Measurements from ENCODE around the gene IMPDH1.
A peak's percentile ranks its signal among the peaks of the same experiment; 100 is the strongest.

Gene IMPDH1

DNA sequence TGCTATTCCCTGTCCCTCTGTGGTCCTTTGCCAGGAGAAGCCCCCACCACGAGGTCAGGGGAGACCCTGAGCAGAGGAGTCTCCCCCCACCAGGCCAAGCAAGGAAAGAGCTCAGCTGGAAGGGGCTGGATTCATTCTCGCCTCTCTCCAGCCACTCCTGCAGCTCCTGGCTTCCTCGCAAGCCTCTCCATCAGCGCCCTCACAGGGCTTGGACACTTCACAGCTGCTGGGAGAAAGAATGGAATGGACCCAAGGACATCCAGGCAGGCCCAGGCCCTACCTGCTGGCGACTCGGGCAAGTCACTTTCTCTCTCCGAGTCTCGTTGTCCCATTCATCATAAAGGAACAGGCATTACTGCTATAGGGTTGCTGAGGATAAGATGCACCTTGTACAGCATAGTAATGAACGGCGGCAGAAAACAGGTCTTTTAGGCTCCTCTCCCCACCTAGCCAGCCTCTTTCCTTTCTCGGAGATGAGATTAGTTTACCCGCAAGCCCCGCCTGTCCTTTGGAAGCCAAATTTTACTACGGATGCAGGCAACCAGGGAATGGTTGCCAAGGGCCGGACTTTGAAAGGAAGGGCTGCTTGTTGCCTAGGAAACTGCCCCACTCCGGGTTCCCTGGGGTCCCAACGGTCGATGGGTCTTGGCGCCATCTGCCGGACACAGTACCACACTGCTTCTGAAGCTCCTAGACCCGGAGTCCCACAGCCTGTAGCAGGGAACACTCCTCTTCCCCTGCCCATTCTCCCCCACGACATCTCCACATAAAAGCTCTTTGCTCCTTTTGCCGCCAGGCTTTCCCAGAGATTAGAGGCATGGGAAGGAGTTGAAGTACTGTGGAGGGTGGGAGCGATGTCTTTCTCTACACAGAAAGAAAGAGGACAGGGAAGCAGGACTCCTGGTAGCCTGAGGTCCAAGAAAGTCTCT, 22.3 kb downstream of the IMPDH1 start:
- peak; percentile 60 to 66 for DNase-seq

DNA sequence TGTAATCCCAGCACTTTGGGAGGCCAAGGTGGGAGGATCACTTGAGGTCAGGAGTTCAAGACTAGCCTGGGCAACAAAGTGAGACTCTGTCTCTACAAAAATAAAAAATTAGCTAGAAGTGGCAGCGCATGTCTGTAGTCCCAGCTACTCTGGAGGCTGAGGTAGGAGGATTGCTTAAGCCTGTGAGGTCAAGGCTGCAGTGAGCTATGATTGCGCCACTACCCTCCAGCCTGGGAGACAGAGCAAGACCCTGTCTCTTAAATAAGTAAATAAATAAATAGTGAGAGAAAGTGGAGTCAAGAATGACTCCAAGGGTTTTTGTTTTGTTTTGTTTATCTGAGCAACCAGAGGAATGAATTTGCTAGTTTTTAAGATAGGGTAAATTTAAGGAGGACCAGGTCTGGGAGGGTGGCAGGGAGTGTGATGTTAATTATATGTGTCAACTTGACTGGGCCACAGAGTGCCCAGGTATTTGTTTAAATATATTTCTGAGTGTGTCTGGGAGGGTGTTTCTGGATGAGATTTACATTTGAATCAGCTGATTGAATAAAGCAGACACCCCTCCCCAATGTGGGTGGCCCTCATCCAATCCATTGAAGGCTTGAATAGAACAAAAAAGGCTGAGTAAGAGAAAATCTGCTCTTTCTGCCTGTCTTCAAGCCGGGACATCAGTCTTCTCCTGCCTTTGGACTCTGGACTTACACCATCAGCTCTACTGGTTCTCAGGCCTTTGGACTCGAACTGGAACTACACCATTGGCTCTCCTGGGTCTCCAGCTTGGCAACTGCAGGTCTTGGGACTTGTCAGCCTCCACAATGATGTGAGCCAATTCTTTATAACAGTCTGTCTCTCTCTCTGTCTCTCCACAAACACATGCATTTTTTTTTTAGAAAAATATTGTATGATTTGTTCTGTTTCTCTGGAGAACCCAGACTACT, 23.5 kb downstream of the IMPDH1 start:
- DNase-seq, result no peak

DNA sequence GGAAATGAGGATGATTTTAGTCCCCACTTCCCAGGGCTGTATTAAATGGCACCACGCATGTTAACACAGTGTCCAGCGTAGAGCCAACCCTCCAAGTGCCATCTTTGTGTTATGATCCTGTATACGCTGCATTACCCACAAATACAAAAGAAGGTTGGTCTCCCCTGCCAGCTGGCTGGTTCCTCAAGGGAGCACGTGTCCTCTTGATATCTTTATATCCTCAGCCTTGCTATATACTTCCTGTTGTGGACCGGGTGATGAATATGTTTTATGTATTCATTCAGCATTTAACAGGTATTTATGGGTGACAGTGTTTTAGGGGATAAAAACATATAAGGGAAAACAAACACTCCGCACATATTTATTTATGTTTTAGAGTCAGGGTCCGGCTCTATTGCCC, 25.1 kb downstream of the IMPDH1 start:
- no peak for DNase-seq

DNA sequence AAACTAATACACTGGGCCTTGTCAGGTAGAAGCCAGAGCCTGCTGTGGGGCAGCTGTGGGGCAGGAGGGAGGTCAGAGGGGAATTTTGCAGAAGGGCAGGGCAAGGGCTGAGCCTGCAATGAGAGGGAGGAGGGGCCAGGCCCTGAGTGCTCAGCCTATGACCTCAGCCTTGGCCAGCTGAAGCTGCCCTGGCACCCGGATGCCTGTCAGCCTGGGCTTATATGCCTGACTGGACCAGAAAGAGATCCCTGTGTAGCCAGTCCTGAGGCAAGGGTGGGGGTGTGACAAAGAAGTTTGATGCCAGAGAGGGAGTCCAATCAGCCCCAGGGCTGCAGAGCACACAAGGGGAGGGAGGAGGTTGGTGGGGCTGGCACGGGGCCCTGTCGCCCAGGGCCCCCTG, 26.0 kb downstream of the IMPDH1 start:
- no peak for DNase-seq

DNA sequence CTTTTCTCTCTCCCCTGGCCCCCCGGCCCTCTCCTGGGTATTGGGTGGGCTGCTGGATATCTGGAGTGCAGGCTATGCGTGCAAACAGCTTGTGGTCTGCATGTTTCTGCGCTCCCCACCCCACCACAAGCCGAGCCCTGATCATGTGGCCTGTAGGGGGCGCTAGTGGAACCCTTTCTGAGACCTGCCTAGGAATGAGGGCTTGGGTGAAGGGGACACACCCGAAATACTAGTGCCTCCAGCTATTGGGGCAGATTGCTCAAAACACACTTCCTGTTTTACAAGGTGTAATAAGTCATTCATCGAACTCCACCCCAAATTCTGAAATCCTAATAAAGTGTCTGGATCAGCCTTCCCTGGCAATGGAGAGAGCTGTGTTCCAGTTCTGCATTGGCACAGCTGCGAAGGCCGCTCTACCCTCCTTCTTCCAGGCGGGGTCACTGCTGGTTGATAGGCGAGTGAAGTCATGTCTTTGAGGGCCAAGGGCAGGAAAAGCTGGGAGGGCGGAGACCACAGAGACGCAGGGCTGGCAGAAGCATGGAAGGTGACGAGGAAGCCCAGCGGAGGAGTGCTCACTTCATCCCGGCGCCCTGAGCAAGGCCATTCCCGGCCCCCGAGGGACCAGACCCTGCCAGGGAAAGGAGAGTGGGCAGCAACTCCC, 28.5 kb downstream of the IMPDH1 start:
- DNase-seq, result peak in 1 of 2 donors; percentile 25

DNA sequence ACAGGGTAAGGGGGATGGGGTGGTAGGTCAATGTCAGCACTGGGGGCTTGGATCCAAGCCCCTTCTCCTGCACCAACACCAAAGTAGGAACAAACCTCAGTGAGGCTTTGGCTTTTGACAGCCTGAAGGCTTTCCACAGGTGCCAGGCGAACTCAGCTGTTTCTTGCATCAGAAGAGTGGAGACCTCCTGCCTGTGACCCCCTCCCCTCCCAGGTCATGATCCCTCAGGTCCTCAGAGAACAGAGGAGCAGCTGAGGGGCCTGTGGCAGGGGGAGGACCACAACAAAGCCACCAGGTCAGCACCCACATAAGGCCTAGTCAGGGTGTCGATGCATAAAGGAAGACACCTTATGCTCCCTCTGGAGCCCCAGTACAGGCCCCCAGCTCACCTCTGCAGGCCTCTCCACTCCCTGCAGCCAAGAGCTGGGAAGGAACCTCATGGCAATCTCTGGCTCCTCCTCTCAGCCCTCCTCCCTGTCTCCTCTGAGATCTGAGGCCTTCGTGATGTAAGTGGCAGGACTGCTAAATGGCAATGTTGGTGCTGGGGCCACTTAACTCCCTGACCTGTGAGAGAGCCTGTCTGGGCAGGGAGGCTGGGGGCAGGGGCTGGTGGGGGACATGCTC, 29.2 kb downstream of the IMPDH1 start:
- DNase-seq, result no peak

DNA sequence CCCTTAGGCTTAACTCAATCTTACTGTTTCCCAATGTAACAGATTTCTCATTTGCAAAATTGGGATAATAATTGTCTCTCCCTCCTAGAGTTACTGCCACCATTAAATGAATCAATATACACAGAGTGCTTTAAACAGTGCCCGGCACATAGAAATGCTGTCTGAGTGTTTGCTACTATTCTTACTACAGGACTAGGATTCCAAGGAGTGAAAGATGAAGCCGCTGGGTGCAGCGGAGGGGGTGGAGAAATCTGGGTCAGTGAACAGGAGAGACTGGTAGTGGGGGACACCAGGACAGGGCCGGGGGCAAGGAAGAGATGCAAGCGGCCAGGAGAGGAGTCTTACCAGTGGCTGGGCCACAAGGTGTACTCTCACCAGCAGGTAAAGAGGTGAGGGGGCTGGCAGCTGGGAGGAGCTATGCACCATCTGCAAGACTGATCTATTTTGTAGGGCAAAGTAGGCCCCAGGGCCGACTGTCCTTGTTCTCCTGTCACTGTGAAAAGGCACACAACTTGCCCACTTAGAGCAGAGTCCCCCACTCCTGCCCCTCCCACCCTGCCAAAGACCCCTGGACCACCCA, 29.8 kb downstream of the IMPDH1 start:
- DNase-seq, result no peak

DNA sequence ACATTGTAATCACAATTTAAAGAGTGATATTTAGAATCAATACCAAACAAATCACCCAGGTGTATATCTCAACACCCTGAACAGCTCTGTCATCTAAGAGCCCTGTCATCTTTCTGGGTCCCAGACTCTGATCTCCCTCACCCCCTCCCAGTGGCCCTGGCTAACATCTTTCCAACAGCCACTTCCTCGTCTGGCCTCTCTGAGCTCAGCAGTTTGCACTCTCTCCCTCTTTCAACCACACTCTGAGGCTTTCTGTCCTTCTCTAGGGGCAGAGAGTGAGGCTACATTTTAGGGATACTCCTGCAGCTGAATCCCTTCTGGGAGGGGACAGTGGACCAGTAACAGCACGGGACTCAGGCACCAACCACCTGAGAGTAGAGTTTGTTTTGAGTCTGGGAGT, 31.1 kb downstream of the IMPDH1 start:
- no peak for DNase-seq

DNA sequence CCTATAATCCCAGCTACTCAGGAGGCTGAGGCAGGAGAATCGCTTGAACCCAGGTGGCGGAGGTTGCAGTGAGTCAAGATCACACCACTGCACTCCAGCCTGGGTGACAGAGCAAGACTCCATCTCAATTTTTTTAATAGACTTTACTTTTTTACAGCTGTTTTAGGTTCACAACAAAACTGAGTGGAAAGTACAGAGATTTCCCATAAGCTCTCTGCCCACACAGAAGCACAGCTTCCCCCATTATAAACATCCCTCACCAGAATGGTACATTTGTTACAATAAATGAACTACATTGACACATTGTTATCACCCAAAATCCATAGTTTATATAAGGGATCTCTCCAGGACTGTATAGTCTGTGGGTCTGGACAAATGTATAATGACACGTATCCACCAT, 33.7 kb downstream of the IMPDH1 start:
- DNase-seq, result no peak

DNA sequence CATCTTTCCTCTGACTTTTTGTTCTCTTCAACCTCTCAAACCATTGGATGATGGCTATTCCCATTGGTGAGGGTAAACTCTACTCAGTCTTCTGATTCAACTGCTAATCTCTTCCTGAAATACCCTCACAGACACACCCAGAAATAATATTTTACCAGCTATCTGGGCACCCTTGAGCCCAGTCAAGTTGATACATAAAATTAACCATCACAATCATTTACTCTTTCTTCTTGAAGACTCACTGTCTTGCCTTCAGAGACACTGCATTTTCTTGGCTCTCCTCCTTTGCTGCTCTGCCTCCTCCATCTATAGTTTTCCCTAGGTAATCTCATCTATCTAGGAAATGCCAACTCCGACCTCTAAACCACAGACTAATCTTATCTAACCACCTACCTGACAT, 35.7 kb downstream of the IMPDH1 start:
- DNase-seq, result no peak

DNA sequence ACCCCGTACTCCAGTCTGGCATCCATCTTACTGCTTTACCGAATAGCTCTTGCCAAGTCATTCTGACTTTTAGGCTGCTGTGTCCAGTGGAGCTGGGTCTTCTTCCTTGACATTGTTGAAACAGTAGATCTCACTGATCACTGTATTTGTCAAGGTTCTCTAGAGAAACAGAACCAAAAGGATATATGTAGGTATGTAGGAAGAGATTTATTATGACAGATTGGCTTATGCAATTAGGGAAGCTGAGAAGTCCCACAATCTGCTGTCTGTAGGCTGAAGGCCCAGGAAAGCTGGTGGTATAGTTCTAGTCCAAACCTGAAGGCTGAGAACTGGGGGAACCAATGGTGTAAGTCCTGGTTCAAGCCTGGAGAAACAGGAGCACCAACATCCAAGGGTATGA, 36.2 kb downstream of the IMPDH1 start:
- DNase-seq, result no peak

DNA sequence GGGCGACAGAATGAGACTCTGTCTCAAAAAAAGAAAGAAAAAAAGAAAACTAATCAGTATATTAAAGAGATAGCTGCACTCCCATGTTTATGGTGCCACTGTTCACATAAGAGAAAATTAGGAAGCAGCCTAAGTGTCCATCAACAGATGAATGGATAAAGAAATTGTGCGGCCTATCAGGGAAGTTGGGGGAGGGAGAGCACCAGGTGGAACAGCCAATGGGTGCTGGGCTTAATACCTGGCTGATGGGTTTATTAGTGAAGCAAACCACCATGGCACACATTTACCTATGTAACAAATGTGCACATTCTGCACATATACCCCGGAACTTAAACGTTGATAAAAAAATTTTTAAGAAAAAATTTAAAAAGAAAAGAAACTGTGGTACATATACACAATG, 39.3 kb downstream of the IMPDH1 start:
- DNase-seq, result no peak

DNA sequence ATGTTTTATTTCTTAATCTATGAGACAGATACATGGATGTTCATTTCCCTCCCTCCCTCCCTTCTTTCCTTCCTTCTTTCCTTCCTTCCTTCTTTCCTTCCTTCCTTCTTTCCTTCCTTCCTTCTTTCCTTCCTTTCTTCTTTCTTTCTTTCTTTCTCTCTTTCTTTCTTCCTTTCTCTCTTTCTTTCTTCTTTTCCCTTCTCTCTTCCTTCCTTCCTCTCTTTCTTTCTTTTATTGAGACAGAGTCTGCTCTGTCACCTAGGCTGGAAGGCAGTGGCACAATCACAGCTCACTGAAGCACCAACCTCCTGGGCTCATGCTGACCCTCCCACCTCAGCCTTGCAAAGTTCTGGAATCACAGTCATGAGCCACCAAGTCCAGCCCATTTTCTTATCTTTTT, 42.8 kb downstream of the IMPDH1 start:
- no peak for DNase-seq

DNA sequence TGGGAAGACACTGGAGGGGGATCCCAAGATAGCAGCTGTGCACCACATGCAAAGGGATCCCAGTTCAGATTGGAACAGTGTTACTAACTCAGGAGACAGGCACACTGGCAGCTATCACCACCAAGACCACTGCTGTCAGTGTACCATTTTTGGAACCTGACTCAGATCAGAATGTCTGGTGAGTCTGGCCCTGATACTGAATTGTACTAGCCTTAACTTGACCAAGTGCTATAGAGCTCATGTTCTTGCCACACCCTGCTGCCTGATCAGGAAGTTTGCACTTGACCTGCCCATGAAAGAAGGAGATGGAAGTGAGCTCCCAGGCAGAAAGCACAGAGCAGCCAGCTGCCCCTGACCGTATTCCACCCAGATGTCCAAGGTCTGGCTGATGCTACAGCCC, 43.5 kb downstream of the IMPDH1 start:
- no peak for DNase-seq

DNA sequence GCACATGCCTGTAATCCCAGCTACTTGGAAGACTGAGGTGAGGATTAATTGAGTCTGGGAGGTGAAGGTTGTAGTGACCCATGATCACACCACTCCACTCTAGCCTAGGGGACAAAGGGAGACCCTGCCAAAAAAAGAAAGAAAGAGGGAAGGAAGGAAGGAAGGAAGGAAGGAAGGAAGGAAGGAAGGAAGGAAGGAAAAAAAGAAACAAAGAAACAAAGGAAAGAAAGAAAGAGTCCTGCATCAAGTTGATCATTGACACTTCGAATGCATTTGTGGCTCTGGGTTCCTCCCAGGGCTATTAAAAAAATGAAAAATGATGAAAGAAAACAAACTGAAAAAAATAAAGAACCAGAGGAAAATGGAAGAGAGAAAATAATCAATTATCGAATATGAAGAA, 44.4 kb downstream of the IMPDH1 start:
- no peak for DNase-seq

DNA sequence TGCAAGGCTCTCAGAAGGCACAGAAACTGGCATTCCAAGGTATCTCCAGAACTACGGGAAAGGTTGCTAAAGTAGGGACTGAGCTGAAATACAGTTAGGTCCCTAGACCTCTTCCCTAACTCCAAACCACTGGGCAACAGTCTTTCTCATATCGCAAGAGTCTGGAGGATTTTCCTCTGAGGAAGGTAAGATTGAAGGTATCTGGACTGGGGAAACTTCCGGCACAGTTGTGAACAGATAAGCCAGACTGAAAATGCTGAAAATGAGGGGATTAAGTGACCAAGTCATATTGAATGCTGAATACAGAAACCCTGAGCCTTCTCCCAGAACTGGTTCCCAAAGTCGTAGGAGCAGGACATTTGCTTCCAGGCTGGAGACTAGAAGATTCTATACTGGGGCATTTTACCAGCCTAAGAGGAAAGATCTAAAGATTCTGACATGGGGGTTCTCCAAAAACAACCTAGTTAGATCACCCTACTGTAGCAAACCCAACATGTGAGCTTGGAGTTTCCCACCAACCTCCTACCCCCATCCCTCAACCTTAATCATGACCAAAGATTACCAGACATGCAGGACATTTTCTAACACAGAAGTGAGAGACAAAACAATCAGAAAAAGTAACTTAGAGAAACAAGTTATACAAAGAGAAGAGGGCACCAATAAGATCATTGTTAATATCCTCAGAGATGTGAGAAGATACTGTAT, 45.5 kb downstream of the IMPDH1 start:
- no peak for DNase-seq

DNA sequence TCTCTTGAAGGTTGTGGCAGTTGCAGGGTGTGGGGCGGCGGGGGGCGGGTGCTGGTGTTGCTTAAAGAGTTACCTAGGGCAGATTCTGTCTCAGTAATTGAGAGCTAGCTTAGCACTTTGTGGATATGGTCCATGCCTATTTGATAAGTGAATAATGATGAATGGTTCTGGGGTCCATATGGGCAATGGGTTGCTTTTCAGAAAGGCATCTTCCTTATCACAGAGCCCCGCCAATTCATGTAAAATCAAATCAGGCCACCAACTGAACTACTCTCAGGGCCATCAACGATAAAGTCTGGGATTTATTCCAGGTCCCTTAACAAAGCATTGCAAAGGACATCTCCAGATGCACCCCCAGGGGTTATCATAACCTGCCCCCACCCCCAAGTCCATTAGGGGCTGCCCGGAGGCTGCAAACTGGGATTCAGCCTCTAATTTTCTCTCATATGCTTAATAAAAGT, 46.5 kb downstream of the IMPDH1 start:
- DNase-seq, result no peak

DNA sequence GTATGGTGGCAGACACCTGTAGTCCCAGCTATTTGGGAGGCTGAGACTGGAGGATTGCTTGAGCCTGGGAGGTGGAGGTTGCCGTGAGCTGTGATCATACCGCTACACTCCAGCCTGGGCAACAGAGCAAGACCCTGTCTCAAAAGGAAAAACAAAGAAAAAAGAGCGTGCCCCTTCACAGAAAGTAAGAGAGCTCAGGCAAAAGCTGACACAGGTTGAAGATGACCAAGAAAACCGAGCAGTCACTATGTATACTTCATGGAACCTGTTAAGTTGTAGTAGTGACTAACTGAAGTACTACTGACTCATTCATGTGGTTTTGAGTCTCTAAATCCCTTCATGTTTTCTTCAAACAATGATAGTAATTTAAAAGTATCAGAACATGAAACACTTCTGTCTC, 47.1 kb downstream of the IMPDH1 start:
- no peak for DNase-seq

DNA sequence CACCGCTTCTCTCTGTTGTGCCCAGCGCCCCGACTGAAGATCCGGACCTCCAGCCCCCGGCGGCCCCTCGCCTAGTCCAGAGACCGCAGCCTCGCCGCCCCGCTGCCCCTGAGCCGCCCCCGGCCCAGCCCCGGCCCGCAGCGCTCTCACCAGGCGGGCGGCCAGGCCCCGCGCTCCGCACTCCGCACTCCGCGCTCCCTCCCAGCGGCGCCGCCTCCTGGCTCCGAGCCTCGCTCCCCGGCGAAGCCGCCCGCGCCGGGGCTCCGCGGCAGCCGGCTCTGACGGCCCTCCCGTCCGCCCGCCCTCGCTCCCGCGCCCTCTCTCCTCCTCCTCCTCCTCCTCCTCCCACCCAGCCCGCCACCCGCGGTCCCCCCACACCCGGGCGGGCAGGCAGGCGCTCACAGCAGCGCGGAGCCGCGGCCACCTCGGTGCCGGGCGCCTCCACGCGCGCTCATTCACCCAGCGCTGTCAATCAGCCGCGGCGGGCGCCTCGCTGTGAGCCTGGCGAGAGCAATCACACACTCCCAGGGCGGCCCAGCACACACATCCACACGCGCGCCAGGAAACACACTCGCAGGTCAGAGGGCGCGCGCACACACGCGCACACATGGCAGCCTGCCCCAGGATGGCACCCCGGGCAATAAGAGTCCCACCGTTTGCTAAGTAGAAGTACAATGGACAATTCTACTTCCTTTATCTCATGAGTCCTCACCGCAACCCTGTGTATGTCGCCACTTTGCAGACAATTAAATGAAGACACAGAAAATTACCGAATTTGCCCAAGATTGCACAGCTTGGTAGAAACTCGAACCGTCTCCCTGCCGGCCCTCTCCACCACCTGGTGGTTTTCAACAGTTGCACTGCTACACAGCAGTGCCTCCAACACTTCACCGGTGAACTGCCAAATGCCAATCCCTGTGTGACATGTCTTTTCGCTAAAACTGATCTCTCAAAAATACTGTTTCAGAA, 48.1 kb downstream of the IMPDH1 start, which contains the start of gene PRRT4:
TSS of gene PRRT4 (minus strand) at position 280 of the 969 bp plus-strand sequence.
- peak; percentile 35 to 55 for DNase-seq

DNA sequence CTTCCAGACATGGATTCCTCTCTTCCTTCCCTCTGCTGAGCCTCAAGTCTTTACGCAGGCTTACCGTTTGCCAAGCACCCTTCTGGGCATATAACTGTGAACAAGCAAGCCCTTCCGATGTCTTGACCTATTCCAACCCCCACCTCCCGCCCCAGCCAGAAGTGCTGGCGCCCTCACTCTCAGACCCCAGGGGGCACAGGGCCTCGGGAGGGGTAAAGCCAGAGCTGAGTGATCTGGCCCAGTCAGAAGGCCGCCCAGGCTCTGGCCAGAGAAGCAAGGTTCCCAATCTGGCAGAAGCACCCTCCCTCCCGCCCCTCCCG, 49.5 kb downstream of the IMPDH1 start:
- no peak for DNase-seq
